Colon (tissue), 2 donors: ENCODE data around the gene PLCD4.

Source experiments
- FAIRE-seq: peaks from 2 replicates; lab custom pipeline; 2012; peaks lifted over from hg19 to GRCh38; lab: Jason Lieb, UNC
- donor health status: control.
- donor health status: control.

PLCD4 gene

GRCh38 chr2:218664653-218665052 lies 57.0 kb downstream of the PLCD4 start:
- no peak for FAIRE-seq

- no peak for FAIRE-seq
Measured at GRCh38 chr2:218671097-218671653, 63.5 kb downstream of the PLCD4 start.

- no peak for FAIRE-seq
Measured at GRCh38 chr2:218671654-218672566, 64.2 kb downstream of the PLCD4 start, which contains the start of the genes RNF25 and STK36. Gene RNF25 (minus strand): TSS chr2:218672002. CDS start chr2:218671970, 32 bp downstream. Gene STK36 (plus strand): TSS chr2:218672086. CDS start chr2:218672830, 744 bp downstream.

GRCh38 chr2:218679119-218679518 lies 71.4 kb downstream of the PLCD4 start:
- FAIRE-seq, result no peak

GRCh38 chr2:218680061-218680460 lies 72.4 kb downstream of the PLCD4 start:
- no peak for FAIRE-seq
